ENCODE data around the gene TBC1D20.

GRCh38 chr20:467755-468154 lies 5.4 kb upstream of the TBC1D20 start:
- no peak for TF ChIP-seq POLR2A (IDR thresholded peaks at IDR 0.05)
- TF ChIP-seq CTCF (IDR thresholded peaks at IDR 0.05) = no peak

All from Peyer's patch (tissue), 4 donors.